ENCODE measurements around the gene ABCA5.

Gene ABCA5

DNA sequence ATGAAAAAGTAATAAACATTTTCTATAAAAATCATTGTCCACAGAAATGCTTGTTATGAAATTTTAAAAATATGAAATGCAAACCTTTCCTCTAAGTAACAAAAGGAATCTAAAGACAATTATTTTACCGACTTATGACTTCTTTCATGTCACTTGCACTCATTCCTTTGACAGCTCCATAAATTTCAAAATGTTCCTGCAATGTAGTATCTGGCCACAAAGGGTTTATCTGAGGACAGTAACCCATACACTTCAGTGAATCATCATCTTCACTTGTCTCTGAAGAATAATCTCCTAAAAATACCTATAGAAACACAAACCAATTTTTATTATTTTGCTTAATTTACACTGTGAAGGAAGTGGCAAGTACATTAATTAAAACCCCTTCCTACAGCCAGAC, 72.7 kb downstream of the ABCA5 start:
- DNase-seq = no peak

DNA sequence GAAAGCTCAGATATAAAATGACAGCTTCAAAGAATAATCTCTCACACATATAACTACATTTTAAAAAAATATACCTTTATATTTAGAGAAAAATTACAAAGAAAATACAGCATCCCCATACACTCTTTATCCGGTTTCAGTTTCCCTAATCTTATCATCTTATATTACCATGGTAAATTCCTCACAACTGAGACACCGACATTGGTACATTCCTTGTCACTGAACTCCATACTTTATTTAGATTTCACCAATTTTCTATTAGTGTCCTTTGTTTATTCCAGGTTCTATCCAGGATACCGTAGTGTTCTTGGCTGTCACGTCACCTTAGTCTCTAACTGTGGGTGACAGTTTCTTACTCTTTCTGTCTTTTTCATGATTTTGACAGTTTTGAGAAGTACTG, 76.3 kb downstream of the ABCA5 start:
- no peak for DNase-seq

DNA sequence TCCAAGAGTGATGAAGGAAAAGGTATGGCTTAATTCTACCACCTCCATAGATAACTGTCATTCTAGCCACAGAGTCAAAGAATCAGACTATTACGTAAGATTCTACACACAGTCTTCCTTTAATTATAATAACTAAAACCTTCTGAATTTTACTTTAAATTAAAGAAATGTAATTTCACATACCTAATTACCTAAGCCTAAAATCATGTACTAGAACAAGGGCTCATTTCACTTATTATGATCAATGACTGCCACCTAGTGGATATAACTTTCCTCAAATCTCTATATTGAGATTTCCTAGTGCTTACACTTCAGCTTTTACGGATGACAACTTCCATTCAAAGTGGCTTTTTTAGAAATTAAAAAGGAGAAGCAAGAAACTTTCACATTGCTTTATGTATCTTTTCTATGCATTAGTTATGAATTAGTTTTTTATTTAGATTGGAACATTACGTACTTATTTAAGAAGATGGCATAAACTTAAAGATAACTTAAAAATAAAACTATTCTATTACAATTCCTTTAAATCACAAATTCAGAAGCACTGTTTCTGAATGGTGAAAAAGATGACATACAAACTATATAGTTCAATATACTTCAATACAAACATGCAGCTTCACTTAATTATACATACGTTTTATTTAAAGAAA, 80.1 kb downstream of the ABCA5 start:
- DNase-seq = no peak

DNA sequence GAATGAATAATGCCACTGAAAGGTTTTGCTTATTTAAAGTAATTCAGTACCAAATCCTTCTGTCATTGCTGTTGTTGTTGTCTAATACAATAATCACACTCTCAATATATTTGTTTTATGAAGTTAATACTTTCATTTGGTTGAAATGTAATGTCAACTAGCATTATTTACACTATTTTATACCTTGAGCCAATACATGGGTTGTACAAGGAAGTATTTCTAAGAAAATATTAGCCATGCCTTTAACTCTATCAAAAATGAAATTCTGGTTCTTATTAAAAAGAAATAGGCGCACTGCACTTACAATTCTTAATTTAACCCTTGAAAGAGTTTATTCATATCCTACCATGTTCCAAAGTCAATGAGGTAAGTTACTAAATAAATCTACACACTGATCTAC, 80.7 kb downstream of the ABCA5 start:
- DNase-seq = no peak

DNA sequence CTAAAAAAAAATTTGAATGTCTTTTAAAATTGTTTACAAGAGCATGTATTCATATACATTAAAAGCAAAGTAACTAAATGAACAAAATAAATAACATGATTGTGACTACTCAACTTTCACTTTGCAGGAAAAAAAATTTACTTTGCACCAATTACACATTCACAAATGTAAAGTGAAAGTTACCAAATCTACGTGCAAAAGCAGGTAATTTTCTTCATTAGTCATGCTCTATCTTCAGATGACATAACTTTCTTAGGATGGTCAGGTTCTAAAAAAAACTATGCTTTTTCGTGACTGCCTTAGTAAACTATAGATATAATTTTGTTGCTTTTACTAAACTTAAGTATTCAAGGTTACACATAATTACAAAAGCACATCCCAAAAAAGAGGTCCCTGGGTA, 81.3 kb downstream of the ABCA5 start:
- DNase-seq = no peak

DNA sequence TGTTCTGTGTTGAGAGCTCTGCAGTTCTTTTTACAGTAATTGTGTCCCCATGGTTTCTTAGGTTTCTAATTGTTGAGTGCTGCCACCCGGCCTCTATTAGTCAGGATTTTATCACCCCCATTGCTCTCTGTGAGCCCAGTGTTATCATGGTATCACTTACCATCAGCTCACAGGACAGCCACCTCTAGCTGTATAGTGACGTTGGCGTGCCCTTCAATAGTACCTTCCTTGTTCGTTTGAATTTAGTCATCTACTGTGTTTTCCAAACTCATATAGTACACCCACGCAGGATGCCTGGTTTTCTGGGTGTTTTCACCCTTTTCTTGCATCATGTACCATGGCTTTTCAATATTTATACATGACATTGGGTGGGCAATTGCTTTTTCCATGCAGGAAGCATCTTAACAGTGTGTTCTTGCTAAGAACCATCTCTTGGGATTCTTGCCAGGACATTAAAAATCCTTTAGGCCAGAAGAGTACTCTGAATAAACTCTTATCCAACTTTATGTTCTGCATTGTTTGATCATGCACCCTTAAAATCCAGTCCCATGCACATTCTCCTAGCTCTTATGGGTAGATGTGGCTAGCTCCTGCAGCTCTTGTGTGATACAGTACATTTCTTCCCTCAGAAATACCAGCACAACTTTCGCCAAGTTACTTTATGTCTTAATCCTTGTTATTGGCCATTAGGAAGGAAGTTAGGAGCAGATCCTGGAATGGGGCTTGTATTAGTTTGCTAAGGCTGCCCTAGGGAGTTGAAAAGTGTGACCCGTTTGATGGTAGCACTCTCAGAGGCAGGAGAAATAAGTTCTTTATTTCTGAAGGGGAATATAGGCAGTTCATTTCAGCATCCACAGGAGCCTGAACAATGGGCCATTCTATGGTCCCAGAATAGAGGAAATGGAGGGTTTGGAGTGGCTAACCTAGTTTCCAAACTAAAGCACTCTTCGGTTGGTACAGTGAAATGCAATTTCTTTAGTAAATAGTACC, 87.0 kb downstream of the ABCA5 start:
- no peak for DNase-seq

DNA sequence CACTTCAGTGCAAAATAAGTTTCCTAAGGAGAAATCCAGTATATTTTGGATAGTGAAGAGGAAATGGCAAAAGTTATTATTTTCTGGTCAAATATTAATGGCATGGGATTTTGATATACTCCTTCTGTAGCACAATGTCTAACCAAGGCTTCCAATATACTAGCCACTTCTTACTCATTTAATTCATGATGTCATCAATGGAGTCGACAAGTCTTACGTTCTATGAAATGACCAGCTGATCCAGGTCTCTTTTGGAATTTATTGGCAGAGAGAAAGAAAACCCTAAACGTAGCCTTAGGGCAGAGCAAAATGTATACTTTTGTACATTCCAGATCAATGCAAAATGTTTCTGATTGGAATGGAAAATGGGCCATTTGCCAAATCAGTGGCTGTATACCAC, 90.0 kb downstream of the ABCA5 start:
- DNase-seq = no peak

DNA sequence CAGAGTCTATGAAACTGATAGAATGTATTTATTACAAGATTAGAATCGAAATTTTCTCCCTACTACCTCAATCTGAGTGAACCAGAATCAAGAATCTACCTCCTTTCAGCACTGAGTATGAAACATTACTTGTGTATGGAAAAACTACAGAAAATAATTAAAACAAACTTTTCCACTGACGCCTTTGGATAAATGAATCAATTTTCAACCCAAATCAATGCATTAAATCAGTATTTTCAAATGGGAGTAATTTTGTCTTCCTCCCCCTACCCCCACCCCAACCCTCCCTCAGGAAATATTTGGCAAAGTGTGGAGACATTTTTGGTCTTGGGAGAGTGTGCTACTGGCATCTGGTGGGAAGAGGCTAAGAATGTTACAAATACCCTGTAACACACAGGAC, 90.5 kb downstream of the ABCA5 start:
- no peak for DNase-seq

DNA sequence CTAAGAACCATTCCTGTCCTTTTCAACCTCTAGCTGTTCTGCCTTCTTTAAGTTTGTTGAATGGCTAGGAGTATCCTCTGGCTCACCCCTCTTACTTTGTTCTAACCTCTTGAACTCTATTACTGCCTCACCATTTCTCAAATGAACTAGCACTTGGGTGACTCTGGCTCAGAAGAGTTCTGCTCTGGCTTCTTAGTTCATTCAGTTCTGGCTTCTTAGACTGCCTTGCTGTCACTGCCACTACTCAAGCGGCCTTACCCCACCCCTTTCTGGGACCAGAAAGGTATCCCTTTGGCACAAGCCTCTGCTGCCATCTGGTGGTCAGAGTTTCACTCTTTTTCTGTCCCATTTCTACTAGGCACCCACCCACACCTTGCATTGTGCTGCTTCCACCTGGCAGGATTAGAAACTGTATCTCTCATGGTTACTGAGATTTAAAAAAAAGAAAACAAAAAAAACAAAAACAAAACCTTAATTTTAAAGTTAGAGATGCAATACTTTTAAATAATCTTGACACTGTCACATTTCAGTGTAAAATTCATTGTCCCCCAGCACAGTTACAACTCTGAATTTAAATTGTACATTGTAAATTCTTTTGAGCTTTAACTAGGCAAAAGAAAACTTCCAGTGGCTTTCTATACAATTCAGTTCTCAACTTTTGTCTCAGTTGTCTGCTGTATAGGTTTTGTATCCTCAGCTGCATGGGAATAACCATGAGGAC, 91.4 kb downstream of the ABCA5 start:
- DNase-seq = peak; percentile 27 to 41

DNA sequence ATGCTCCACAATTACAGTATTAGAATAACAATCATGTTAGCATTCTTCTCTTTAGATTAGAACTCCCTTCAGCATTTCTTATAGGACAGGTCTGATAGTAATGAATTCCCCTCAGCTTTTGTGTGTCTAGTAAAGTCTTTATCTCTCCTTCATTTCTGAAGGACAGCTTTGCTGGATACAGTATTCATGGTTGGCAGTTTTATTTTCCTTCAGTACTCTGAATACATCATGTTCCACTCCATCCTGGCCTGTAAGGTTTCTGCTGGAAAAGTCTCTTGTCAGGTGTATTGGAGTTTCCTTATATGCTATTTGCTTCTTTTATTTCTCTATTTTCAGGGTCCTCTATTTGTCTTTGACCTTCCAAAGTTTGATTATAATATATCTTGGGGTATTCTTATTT, 94.3 kb downstream of the ABCA5 start:
- DNase-seq = no peak

DNA sequence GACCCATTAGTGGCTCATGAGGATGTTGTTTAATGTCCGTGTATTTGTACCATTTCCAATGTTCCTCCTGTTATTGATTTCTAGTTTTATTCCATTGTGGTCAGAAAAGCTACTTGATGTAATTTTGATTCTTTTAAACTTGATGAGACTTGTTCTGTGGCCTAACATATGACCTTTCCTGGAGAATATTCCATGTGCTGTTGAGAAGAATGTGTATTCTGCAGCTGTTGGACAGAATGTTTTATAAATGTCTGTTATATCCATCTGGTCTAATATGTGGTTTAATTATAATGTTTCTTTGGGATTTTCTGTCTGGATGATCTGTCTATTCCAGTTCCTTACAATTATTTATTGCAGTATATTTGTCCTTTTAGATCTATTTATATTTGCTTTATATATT, 95.4 kb downstream of the ABCA5 start:
- no peak for DNase-seq

DNA sequence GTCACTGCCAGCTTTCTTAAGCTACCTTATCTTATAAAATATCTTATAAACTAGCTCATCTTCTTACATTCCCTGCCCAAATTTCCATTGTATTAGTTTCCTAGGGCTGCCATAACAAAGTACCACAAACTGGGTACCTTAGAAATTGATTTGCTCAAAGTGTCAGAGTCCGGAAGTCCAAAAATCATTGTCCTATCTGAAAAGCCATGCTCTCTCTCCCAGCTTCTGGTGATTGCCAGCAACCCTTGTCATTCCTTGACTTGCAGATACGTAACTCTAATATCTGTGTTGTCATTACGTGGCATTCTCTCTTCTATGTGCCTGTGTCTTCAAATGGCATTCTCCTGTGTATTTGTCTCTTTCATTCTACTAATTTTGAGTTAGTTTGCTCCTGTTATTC, 96.0 kb downstream of the ABCA5 start:
- no peak for DNase-seq

DNA sequence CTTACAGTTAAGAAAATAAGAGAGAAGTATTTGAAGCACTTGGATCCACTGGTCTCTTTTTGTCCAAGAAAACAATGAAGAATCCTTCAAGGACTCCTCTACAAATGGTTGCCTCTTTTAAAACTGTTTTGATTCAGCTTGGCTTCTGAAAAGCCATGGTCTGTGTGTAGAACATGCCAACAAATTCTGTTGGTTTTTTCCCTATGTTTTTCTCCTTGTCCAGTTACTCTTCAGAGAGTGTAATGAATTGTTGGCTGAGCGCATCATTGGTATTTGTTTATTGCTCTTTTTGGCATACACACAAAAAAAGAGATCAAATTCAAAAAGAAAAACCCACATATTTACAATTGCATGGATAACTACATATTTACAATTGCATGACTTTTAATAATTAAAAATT, 98.4 kb downstream of the ABCA5 start, which contains the start of gene ABCA10:
Gene ABCA10, minus strand, starts transcription at position 249 of the 400 bp plus-strand sequence. CDS start 3,466 bp downstream, outside the sequence.
- DNase-seq = no peak

DNA sequence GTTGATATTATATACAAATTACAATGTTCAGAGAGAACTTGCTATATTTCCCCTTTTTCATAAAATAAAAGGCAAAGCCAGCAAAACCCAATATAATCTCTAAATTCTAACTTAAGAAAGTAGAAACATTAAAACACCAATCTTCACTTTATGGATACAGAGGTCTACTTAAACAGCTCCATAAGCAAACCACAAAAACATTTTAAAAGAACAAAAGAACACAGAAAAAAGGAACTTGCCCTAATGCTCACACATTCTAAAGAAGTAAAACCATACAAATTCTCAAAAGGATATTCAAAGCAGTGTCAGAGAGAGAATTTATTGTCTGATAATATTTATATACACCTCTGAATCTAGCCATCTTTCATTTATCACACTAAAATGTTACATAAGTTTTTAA, 98.9 kb downstream of the ABCA5 start:
- DNase-seq = no peak

DNA sequence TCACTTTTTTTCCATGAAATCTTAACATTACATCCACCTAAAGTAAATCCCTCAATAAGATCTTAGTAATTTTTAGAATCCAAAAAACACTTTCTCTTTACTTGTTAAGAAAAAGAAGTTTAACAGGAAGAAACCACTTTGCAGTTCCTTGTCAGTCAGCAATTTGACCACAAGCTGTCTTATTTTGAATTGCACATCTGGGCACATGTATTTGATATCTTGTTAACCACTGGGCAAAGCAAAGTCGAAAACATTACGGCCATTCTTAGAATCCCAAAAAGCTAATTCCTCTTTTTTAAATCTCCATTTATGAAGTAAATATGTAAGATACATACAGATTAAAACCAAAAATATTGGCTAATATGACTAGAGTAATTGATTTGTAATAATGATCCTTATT, 99.4 kb downstream of the ABCA5 start:
- DNase-seq = no peak

DNA sequence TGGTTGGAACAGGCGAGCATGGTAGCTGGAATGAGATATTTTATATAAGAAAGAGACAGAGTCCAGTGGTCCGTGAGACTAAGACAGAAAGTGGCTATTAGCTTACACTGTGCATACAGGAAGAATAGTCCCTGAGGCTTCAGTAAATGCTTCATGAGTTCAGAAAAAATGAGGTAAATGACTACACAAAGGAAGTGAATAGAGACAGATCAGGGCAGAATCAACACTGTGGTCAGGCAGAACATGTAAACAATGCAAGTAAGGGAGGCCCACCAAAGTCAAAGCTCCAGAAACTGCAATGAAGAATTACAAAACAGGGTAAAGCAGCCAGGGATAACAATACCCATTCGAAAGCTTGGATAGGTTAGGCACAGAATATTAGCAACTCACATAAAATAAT, 103.1 kb downstream of the ABCA5 start:
- DNase-seq = no peak

DNA sequence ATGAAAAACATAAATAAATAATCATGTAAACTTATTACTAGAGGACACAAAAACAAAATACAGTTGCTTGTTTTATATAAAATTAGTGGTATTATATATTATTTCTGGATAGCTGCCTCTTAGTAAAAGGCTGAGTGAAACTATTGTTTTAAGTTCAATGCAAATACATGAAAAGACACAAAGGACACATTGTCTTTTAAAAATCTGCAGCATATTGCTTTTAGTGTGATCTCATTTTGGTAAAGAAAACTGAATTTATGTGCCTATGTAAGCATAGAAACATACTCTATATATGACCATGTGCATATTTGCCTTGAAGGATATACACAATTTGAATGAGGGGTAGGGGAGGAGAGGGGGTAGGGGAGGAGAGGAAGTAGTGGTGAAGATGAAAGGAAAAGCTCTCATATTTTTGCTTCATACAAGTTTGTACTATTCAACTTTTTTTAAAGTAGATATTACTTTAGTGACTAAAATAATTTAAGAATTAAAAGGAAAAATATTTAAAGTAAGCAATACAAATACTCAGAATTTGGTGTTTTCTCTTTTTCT, 104.2 kb downstream of the ABCA5 start:
- DNase-seq = no peak

DNA sequence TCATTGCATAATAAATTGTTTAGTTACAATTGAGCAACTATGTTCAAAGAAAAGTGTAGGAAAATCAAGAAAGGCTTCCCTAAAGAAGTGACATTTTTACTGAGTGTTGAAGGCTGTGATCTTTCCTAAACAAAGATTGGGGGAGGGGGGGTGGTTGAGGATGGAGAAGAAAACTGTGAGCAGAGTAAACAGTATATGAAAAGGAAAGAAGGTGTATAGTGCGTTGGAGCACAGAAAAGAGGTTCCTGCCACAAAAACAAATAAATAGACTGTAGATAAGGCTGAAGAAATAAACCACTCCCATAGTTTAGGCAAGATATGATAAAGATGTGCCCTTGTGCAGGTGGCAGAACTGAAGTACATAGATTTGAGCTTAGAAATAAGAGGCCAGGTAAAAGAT, 106.8 kb downstream of the ABCA5 start:
- no peak for DNase-seq

DNA sequence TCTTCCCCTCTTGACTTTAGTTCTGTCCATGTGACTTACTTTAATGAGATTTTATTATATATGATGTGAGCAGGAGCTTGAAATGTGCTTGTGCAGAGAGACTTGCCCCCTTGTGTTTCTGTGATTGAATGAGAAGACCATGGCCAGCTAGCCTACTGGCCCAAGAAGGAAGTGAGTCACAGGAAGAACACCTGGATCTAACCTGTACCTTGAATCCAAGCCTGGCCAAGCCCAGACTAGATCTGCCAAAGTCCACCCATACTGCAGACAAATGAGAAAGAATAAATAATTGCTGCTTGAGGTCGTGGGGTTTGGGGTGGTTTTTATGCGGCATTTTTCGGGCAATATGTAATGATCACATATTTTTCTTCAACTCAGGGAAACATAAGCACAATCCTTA, 107.9 kb downstream of the ABCA5 start:
- DNase-seq = no peak

DNA sequence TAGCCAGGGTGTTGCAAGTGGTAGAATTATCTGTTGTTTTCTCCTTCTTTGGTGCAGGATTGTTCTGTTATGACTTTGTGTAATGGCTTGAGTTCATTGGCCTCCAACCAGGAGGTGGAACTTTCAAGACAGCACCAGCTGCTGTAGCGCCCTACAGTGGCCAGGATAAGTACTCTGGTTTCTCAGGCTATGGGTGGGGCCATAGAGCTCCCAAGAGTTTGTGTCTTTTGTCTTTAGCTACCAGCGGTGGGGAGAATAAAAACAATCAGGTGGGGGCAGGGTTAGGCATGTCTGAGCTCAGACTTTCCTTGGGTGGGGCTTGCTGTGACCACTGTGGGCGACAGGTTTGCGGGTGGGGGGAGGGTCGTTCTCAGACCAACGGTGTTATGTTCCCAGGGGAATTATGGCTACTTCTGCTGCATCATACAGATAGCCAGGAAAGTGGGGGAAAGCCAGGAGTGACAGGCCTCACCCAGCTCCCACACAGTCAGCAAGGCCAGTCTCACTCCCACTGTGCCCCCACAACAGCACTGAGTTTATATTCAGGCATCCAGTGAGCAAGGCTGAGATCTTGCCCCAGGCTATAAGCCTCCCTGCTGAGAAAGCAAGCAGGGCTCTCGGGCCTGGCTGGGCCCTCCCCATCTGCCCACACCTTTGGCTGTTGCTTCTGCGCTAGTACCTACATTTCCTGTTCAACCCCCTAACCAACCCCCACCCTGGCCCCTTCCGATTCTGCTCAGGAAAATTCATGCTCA, 113.7 kb downstream of the ABCA5 start:
- DNase-seq = no peak

DNA sequence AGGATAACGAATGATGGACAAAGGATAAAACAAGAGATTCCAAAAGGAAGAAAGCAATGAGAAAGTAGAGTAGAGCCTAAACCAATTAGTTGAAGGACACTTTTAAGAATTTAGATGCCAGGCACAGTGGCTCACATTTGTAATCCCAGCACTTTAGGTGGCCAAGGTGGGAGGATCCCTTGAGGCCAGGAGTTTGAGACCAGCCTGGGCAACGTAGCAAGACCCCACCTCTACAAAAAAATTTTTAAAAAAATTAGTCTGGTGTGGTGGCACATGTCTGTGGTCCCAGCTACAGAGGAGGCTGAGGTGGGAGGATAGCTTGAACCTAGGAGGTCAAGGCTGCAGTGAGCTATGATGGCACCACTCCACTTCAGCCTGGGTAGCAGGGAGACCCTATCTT, 118.3 kb downstream of the ABCA5 start:
- no peak for DNase-seq

DNA sequence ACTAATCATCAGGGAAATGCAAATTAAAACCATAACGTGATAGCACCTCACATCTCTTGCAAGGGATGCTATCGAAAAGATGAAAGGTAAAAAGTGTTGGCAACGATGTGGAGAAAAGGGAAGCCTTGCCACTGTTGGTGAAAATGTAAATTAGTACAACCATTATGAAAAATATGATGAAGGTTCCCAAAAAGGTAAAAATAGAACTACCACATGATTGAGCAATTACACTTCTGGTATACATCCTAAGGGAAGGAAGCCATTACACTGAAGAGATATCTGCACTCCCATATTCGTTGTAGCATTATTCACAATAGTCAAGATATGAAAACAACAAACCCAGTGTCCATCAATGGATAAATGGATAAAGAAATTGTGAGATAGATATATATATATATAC, 119.8 kb downstream of the ABCA5 start:
- DNase-seq = no peak

DNA sequence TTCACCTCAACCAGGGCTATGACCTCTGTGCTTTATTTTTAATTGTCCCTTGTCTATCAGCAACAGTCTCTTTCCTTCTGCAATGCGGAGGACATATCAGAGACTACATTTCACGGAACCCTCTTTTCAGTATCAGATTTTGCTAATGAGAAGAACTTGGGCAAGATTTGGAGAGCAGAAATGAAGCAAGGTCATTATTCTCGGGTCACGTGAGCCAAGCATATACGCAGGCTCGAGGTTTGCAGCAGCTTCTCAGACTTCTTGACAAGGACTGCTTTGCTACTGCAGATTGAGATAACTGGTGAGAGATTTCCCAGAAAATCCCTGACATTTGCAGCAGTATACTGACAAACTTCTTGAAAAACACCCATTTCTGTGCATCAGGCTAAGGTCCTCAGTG, 128.7 kb downstream of the ABCA5 start:
- DNase-seq = no peak
